ENCODE results near the gene LARP4B. TPM values are rescaled to one million over a fixed set of nuclear protein-coding genes. Genes with fewer than 3 reads are reported as not detected.

LARP4B gene
- total RNA-seq, 4 donors from 2014 or later = 17.4 to 76.8 (median 32.2) TPM

DNA sequence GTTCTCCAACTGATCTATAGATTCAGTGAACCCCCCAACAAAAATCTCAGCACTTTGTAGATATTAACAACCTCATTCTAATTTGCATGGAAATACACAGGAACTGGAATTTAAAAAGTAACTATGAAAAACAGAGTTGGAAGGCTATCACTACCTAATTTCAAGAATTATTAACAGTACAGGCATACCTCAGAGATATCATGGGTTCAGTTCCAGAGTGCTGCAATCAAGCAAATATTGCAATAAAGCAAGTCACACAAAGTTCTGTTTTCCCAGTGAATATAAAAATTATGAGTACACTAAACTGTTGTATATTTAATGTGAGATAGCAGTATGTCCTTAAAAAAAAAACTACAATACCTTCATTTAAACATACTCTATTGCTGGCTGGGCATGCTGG is 78.5 kb downstream of the LARP4B start:
- Histone ChIP-seq H3K4me3 (no peak overlapping the region), H3K27ac (no peak overlapping the region), H3K9me3 (no peaks in the 10 kb centered on the region), H3K4me1 (peaks cover 0 to 5% of the 10 kb centered on the region in 2 donors), H3K27me3 (no peaks in the 10 kb centered on the region), H3K36me3 (no peaks in the 10 kb centered on the region)
- TF ChIP-seq POLR2A (IDR thresholded peaks at IDR 0.05) = no peak
- TF ChIP-seq, protein P1, sequence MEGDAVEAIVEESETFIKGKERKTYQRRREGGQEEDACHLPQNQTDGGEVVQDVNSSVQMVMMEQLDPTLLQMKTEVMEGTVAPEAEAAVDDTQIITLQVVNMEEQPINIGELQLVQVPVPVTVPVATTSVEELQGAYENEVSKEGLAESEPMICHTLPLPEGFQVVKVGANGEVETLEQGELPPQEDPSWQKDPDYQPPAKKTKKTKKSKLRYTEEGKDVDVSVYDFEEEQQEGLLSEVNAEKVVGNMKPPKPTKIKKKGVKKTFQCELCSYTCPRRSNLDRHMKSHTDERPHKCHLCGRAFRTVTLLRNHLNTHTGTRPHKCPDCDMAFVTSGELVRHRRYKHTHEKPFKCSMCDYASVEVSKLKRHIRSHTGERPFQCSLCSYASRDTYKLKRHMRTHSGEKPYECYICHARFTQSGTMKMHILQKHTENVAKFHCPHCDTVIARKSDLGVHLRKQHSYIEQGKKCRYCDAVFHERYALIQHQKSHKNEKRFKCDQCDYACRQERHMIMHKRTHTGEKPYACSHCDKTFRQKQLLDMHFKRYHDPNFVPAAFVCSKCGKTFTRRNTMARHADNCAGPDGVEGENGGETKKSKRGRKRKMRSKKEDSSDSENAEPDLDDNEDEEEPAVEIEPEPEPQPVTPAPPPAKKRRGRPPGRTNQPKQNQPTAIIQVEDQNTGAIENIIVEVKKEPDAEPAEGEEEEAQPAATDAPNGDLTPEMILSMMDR (IDR thresholded peaks at IDR 0.05) = no peak
- intact Hi-C loops (cut with DNase I; ENCODE audit: low total_unique reads) = no loop called here
- DNase-seq = no peak

- H3K36me3 ChIP-seq = no peaks in the 10 kb centered on the region
- no peak overlapping the region for H3K27ac ChIP-seq
- intact Hi-C loops (cut with DNase I; ENCODE audit: low total_unique reads) = no loop called here
- TF ChIP-seq POLR2A (IDR thresholded peaks at IDR 0.05) = no peak
- TF ChIP-seq, protein P1 (IDR thresholded peaks at IDR 0.05) = no peak
- no peaks in the 10 kb centered on the region for H3K27me3 ChIP-seq
- no peaks in the 10 kb centered on the region for H3K9me3 ChIP-seq
- no peak for DNase-seq
- no peak overlapping the region for H3K4me3 ChIP-seq
- peaks cover 0 to 5% of the 10 kb centered on the region in 2 donors for H3K4me1 ChIP-seq
Observed at GRCh38 chr10:852386-852785, 79.1 kb downstream of the LARP4B start.

DNA sequence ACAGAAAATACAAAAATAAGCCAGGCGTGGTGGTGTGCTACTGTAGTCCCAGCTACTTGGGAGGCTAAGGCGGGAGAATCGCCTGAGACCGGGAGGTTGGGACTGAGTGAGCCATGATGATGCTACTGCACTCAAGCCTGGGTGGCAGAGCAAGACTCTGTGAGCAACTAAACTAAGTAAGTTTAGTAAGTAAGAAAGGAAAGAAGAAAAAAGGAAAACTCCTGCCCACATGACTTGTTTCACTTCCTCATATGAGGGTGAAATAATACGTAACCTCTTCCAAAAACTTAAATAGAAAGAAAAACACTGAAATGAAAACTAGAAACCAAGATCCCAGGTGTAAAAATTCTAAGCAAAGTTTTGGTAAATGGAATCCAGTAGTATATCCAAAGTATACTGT is 79.6 kb downstream of the LARP4B start:
- H3K27me3 ChIP-seq = no peaks in the 10 kb centered on the region
- no peak overlapping the region for H3K4me3 ChIP-seq
- H3K27ac ChIP-seq = no peak overlapping the region
- intact Hi-C loops (cut with DNase I; ENCODE audit: low total_unique reads) = no loop called here
- no peaks in the 10 kb centered on the region for H3K9me3 ChIP-seq
- H3K4me1 ChIP-seq = peaks cover 0 to 5% of the 10 kb centered on the region in 2 donors
- no peak for TF ChIP-seq POLR2A (IDR thresholded peaks at IDR 0.05)
- no peak for DNase-seq
- H3K36me3 ChIP-seq = no peaks in the 10 kb centered on the region

DNA sequence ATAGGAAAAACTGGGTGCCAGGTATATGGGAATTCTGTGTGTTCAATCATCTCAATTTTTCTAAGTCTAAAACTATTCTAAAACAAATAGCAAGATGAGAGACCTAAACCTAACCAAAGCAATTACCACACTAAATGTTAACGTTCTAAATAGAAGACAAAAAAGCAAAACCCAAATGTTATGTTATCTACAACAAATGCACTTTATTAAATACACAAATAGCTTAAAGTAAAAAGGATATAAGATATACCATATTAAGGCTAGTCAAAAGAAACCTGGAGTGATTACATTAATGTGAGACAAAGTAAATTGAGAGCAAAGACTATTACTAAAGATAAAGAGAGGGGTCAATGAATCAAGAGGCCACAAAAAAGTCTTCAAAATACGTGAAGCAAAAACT is 81.4 kb downstream of the LARP4B start:
- no peaks in the 10 kb centered on the region for H3K9me3 ChIP-seq
- H3K27me3 ChIP-seq = no peaks in the 10 kb centered on the region
- DNase-seq = no peak
- peaks cover 0 to under 1% of the 10 kb centered on the region in 2 donors for H3K4me1 ChIP-seq
- TF ChIP-seq POLR2A (IDR thresholded peaks at IDR 0.05) = no peak
- TF ChIP-seq, protein P1 (IDR thresholded peaks at IDR 0.05) = no peak
- H3K27ac ChIP-seq = no peak overlapping the region
- H3K36me3 ChIP-seq = no peaks in the 10 kb centered on the region
- intact Hi-C loops (cut with DNase I; ENCODE audit: low total_unique reads) = no loop called here
- no peak overlapping the region for H3K4me3 ChIP-seq

DNA sequence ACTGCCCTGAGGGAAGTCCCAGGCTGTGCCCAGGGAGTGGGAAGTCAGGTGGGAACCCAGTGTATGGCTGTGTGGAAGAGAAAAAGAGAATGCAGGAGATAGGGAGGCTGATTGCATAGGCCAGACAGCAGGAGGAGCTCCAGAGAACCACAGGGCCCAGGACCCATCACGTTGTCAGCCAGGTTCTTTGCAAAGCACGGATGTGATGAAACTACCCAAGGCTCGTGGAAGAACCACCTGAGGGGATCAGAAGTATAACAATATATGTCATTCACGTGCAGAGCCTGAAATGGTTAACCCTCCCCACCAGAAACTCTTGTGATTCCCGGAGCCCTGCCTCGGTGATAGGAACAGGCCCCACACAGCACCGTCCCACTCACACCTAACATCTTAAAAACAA is 83.6 kb downstream of the LARP4B start:
- Histone ChIP-seq H3K36me3 (no peaks in the 10 kb centered on the region), H3K4me3 (no peak overlapping the region), H3K27me3 (no peaks in the 10 kb centered on the region), H3K27ac (no peak overlapping the region), H3K9me3 (no peaks in the 10 kb centered on the region), H3K4me1 (no peaks in the 10 kb centered on the region)
- no peak for TF ChIP-seq POLR2A (IDR thresholded peaks at IDR 0.05)
- TF ChIP-seq, protein P1 (IDR thresholded peaks at IDR 0.05) = no peak
- intact Hi-C loops (cut with DNase I; ENCODE audit: low total_unique reads) = no loop called here
- no peak for DNase-seq

DNA sequence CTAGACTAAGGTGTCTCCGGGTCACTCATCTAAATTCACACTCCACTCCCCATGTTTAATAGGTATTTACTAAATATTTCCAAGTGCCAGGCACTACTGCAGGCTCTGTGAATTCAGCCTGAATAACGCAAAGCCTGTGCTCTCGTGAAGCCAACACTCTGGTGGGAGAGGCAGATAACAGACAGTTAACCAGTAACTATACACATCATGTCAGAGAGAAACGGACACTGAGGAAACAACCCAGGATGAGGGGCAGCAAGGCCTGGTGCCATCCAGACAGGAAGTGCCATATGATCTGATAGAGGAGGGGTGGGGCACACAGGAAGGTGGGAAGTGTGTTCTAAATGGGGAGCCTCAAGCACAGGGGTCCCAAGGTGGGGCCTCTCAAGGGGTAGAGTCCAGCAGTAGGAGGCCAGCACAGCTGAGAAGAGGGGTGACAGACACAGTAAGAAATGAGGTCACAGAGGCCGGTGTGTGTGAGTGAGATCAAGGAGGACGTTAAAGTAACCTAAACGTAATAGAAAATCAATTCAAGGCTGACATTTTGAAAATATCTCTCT is 85.3 kb downstream of the LARP4B start:
- no peaks in the 10 kb centered on the region for H3K27me3 ChIP-seq
- H3K4me3 ChIP-seq = no peak overlapping the region
- DNase-seq = no peak
- intact Hi-C loops (cut with DNase I; ENCODE audit: low total_unique reads) = no loop called here
- H3K9me3 ChIP-seq = no peaks in the 10 kb centered on the region
- H3K36me3 ChIP-seq = no peaks in the 10 kb centered on the region
- H3K27ac ChIP-seq = no peak overlapping the region
- TF ChIP-seq, protein P1 (IDR thresholded peaks at IDR 0.05) = no peak
- TF ChIP-seq POLR2A (IDR thresholded peaks at IDR 0.05) = no peak
- no peaks in the 10 kb centered on the region for H3K4me1 ChIP-seq

All from uterus (tissue), 4 donors.